Liver (tissue), 9 donors: ENCODE data around the gene MIA3. TPM values are rescaled to one million over a fixed set of nuclear protein-coding genes. Genes with fewer than 3 reads are reported as not detected.
"Not testable (repeated sequence)": the region's sequence is repeated elsewhere in the genome, so short reads cannot be mapped to it uniquely, and the experiment has no call there.

ENCODE experiments used
- DNase-seq: peaks from one replicate; pipeline ENCODE4 v3.0.0-alpha.2; 2017; ENCODE audit warnings: low spot score
- H3K27ac ChIP-seq, 2 donors: one replicate each; pipeline ENCODE4 v1.7.0; 2013; ENCODE audit warnings: inconsistent platforms in 2 of 2, low read length in 2 of 2, control low read depth in 1 of 2, low read depth in 1 of 2, mild to moderate bottlenecking in 1 of 2
- H3K27me3 ChIP-seq, 4 donors: one replicate each; pipeline versions ENCODE4 v1.6.1 to v1.7.0; 2013; ENCODE audit warnings: low read length in 3 of 4, inconsistent platforms in 1 of 4, mild to moderate bottlenecking in 1 of 4, moderate library complexity in 1 of 4; ENCODE audit not compliant: control insufficient read depth in 4 of 4, insufficient read depth in 4 of 4
- H3K36me3 ChIP-seq, 4 donors: one replicate each; pipeline versions ENCODE4 v1.6.1 to v1.7.0; 2013; ENCODE audit warnings: low read length in 3 of 4, mild to moderate bottlenecking in 3 of 4, low read depth in 1 of 4, moderate library complexity in 1 of 4; ENCODE audit not compliant: control insufficient read depth in 4 of 4, insufficient read depth in 3 of 4
- H3K4me1 ChIP-seq, 4 donors: one replicate each; pipeline versions ENCODE4 v1.6.1 to v1.7.0; 2013; ENCODE audit warnings: low read length in 3 of 4, mild to moderate bottlenecking in 3 of 4, moderate library complexity in 1 of 4; ENCODE audit not compliant: control insufficient read depth in 4 of 4, insufficient read depth in 4 of 4
- H3K4me3 ChIP-seq, 3 donors: one replicate each; pipeline versions ENCODE4 v1.6.1 to v1.7.0; 2013; ENCODE audit warnings: low read length in 3 of 3, control low read depth in 1 of 3, low read depth in 1 of 3, mild to moderate bottlenecking in 1 of 3
- H3K9ac ChIP-seq, 2 donors: one replicate each; pipeline ENCODE4 v1.7.0; 2013; ENCODE audit warnings: low read length in 2 of 2, mild to moderate bottlenecking in 2 of 2, moderate library complexity in 2 of 2, control low read depth in 1 of 2, low read depth in 1 of 2
- H3K9me3 ChIP-seq, 4 donors: one replicate each; pipeline versions ENCODE4 v1.6.1 to v1.7.0; 2013; ENCODE audit warnings: low read length in 3 of 4; ENCODE audit not compliant: control insufficient read depth in 4 of 4
- ATF3 ChIP-seq: IDR thresholded peaks from 2 replicates; pipeline ENCODE4 v1.6.1; 2016; ENCODE audit warnings: antibody characterized with exemption
- EGR1 ChIP-seq, 2 donors: IDR thresholded peaks; 2 replicates each; pipeline ENCODE4 v1.6.1; 2016 to 2018; ENCODE audit warnings: antibody characterized with exemption in 2 of 2, low read depth in 2 of 2
- FOXA2 ChIP-seq: IDR thresholded peaks from 2 replicates; pipeline ENCODE4 v1.6.1; 2016; ENCODE audit warnings: antibody characterized with exemption
- HNF4A ChIP-seq, 2 donors: conservative IDR thresholded peaks; 2 replicates each; pipeline ENCODE4 v1.6.1; 2016; ENCODE audit warnings: antibody characterized with exemption in 2 of 2, mild to moderate bottlenecking in 2 of 2
- JUND ChIP-seq, 2 donors: IDR thresholded peaks; 2 replicates each; pipeline ENCODE4 v1.6.1; 2016; ENCODE audit warnings: antibody characterized with exemption in 2 of 2
- MAX ChIP-seq: IDR thresholded peaks from 2 replicates; pipeline ENCODE4 v1.6.1; 2016; ENCODE audit warnings: antibody characterized with exemption
- NR2F2 ChIP-seq: IDR thresholded peaks from 2 replicates; pipeline ENCODE4 v1.6.1; 2016; ENCODE audit warnings: antibody characterized with exemption
- RAD21 ChIP-seq, 2 donors: IDR thresholded peaks; 2 replicates each; pipeline ENCODE4 v1.6.1; 2016; ENCODE audit warnings: antibody characterized with exemption in 2 of 2, mild to moderate bottlenecking in 2 of 2
- RXRA ChIP-seq, 2 donors: IDR thresholded peaks; 2 replicates each; pipeline ENCODE4 v1.6.1; 2017 to 2018; ENCODE audit warnings: antibody characterized with exemption in 2 of 2, mild to moderate bottlenecking in 1 of 2
- SP1 ChIP-seq: IDR thresholded peaks from 2 replicates; pipeline ENCODE4 v1.6.1; 2018; ENCODE audit warnings: antibody characterized with exemption, mild to moderate bottlenecking
- TAF1 ChIP-seq: conservative IDR thresholded peaks from 2 replicates; pipeline ENCODE4 v1.6.1; 2016; ENCODE audit warnings: antibody characterized with exemption, mild to moderate bottlenecking
- YY1 ChIP-seq: IDR thresholded peaks from 2 replicates; pipeline ENCODE4 v1.6.1; 2016; ENCODE audit warnings: antibody characterized with exemption, mild to moderate bottlenecking
- ZBTB33 ChIP-seq: IDR thresholded peaks from 2 replicates; pipeline ENCODE4 v1.6.1; 2016; ENCODE audit warnings: antibody characterized with exemption
- WGBS: extraction: QIAGEN DNeasy Blood & Tissue Kit; methylation state at CpG from one replicate; pipeline ENCODE4 v1.1.7; 2013; 5-methylcytosine and 5-hydroxymethylcytosine counted together
- polyA plus RNA-seq, 2 donors: library from polyadenylated mRNA; stranded (reverse) in 1 of 2; unstranded in 1 of 2; fragments of 200-250 nt in 1 of 2; fragments of >200 nt in 1 of 2; fragmentation: Nextera tagmentation in 1 of 2; extraction: Ambion mirVana in 1 of 2; gene quantifications; one replicate each; pipeline versions ENCODE4 v1.2.1 to v1.2.3, GENCODE V29; 2013 to 2015
- total RNA-seq, 2 donors: library from RNA; depleted of rRNA; stranded (reverse); fragments of >200 nt; gene quantifications; one replicate each; pipeline ENCODE4 v1.2.3, GENCODE V29; 2014
- TF ChIP-seq, protein P1 (sequence below): IDR thresholded peaks from 2 replicates; pipeline ENCODE4 v1.6.1; 2016; ENCODE audit warnings: antibody characterized with exemption, mild to moderate bottlenecking
- donor health status: healthy.
- donor health status: healthy.
- donor health status: healthy.
- donor health status: healthy.
- donor health status: healthy.

Gene MIA3
- total and polyA plus RNA-seq, 4 donors = 20.8 to 69.4 (median 32.1) TPM

DNA sequence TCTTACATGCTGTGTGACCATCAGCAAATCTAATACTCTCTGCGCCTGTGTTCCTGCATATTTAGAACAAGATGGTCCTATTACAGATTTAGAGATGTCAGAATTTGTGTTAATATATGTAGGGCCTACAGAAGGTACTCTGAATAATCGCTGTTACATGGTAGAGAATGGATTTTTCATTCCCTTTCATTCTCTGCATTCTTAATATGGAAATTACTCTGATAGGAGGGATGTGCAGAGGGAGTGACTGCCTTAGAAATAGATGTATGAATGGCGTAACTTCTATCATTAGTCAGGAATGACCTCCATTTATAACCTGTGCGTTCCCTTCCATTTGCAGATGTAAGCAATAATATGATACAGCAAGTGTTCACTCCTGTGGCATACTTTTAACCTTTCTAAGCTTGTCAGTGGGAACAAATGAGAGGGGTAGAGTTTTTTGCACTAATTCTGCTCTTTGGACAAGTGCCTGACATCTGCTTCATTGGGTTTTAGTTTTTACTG is 45.6 kb downstream of the MIA3 start:
- WGBS = 98% methylated on average over 4 of the region's 4 CpGs
- H3K36me3 ChIP-seq = peaks cover 17 to 83% (median 80%) of the 10 kb centered on the region in 4 donors
- DNase-seq = no peak
- no peaks in the 10 kb centered on the region for H3K27me3 ChIP-seq
- no peak for TF ChIP-seq TAF1
- H3K4me3 ChIP-seq = no peak overlapping the region
- no peaks in the 10 kb centered on the region for H3K9me3 ChIP-seq
- H3K9ac ChIP-seq = no peak overlapping the region
- no peaks in the 10 kb centered on the region for H3K4me1 ChIP-seq
- no peak overlapping the region for H3K27ac ChIP-seq

GRCh38 chr1:222665964-222666363 is 48.1 kb downstream of the MIA3 start:
- H3K4me3 ChIP-seq = no peak overlapping the region
- peaks cover 13 to 62% (median 58%) of the 10 kb centered on the region in 4 donors for H3K36me3 ChIP-seq
- no peak overlapping the region for H3K9ac ChIP-seq
- TF ChIP-seq NR2F2 = no peak
- TF ChIP-seq ATF3 = no peak
- no peak for TF ChIP-seq HNF4A (conservative IDR thresholded peaks at IDR 0.05)
- no peak for TF ChIP-seq ZBTB33
- no peak for TF ChIP-seq JUND (IDR thresholded peaks at IDR 0.05)
- TF ChIP-seq, protein P1, sequence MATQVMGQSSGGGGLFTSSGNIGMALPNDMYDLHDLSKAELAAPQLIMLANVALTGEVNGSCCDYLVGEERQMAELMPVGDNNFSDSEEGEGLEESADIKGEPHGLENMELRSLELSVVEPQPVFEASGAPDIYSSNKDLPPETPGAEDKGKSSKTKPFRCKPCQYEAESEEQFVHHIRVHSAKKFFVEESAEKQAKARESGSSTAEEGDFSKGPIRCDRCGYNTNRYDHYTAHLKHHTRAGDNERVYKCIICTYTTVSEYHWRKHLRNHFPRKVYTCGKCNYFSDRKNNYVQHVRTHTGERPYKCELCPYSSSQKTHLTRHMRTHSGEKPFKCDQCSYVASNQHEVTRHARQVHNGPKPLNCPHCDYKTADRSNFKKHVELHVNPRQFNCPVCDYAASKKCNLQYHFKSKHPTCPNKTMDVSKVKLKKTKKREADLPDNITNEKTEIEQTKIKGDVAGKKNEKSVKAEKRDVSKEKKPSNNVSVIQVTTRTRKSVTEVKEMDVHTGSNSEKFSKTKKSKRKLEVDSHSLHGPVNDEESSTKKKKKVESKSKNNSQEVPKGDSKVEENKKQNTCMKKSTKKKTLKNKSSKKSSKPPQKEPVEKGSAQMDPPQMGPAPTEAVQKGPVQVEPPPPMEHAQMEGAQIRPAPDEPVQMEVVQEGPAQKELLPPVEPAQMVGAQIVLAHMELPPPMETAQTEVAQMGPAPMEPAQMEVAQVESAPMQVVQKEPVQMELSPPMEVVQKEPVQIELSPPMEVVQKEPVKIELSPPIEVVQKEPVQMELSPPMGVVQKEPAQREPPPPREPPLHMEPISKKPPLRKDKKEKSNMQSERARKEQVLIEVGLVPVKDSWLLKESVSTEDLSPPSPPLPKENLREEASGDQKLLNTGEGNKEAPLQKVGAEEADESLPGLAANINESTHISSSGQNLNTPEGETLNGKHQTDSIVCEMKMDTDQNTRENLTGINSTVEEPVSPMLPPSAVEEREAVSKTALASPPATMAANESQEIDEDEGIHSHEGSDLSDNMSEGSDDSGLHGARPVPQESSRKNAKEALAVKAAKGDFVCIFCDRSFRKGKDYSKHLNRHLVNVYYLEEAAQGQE = no peak
- TF ChIP-seq RAD21 (IDR thresholded peaks at IDR 0.05) = no peak
- no peak for TF ChIP-seq RXRA (IDR thresholded peaks at IDR 0.05)
- no peak for TF ChIP-seq MAX
- no peak for TF ChIP-seq TAF1
- no peak for TF ChIP-seq FOXA2
- TF ChIP-seq SP1 = no peak
- TF ChIP-seq EGR1 (IDR thresholded peaks at IDR 0.05; ENCODE audit: low read depth in 2 of 2) = no peak
- TF ChIP-seq YY1 = no peak
- 94% methylated on average over 7 of the region's 7 CpGs for WGBS
- H3K27ac ChIP-seq = no peak overlapping the region
- peaks cover 0 to 1% (median 0%) of the 10 kb centered on the region in 4 donors for H3K4me1 ChIP-seq
- DNase-seq = no peak
- H3K27me3 ChIP-seq = no peaks in the 10 kb centered on the region
- no peaks in the 10 kb centered on the region for H3K9me3 ChIP-seq

DNA sequence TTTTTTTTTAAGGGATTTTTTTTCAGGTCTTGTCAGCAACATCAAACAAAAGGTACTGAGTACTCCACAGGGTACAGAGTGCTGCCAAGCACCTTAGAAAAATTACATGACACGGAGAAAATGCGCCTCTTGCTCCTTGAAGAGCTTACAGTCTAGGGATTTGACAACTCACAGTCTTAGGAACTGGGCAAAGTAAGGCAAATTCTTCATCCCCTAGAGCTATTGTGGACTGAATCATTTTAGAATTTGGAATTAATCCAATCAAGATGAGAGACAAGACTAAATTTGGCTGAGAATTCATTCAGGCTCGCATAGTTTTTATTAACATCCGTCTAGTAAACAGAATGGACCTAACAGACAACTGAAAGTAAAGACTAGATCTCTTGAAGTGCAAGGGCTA is 50.3 kb downstream of the MIA3 start:
- H3K9me3 ChIP-seq, H3K9ac ChIP-seq, H3K27me3 ChIP-seq, H3K4me3 ChIP-seq, H3K27ac ChIP-seq, H3K4me1 ChIP-seq, DNase-seq: not testable (repeated sequence)
- no CpG with 5 or more reads among the region's 4 CpGs for WGBS
- peaks cover 9 to 43% (median 38%) of the 10 kb centered on the region in 4 donors for H3K36me3 ChIP-seq

GRCh38 chr1:222669107-222669506 is 51.2 kb downstream of the MIA3 start:
- not testable (repeated sequence) for H3K4me1 ChIP-seq, H3K9me3 ChIP-seq, H3K27me3 ChIP-seq, H3K4me3 ChIP-seq, H3K27ac ChIP-seq, H3K9ac ChIP-seq, DNase-seq
- WGBS = 97% methylated on average over 1 of the region's 2 CpGs
- peaks cover 8 to 33% (median 30%) of the 10 kb centered on the region in 4 donors for H3K36me3 ChIP-seq
